Measurements from ENCODE around the gene METTL3. TPM values are rescaled to one million over a fixed set of nuclear protein-coding genes. Genes with fewer than 3 reads are reported as not detected.

METTL3 gene
- total RNA-seq (2022) = 36.4 and 46.7 TPM in 2 replicates
- Bru-seq, nascent RNA = percentile 82 among the genes with signal in this experiment
- percentile 87 among the genes with signal in this experiment for BruChase-seq, experiment 1, labeled RNA remaining after a 6-hour chase
- percentile 88 among the genes with signal in this experiment for BruChase-seq, experiment 2, labeled RNA remaining after a 2-hour chase
- long read RNA-seq, transcript METTL3-201 (11 exons, 2,015 nt) = major isoform, 56 of 103 reads
- long read RNA-seq, partial matches to known transcripts = 1 of 103 reads
- long read RNA-seq, other reads (novel, unspliced or antisense) = 46 of 103 reads

DNA sequence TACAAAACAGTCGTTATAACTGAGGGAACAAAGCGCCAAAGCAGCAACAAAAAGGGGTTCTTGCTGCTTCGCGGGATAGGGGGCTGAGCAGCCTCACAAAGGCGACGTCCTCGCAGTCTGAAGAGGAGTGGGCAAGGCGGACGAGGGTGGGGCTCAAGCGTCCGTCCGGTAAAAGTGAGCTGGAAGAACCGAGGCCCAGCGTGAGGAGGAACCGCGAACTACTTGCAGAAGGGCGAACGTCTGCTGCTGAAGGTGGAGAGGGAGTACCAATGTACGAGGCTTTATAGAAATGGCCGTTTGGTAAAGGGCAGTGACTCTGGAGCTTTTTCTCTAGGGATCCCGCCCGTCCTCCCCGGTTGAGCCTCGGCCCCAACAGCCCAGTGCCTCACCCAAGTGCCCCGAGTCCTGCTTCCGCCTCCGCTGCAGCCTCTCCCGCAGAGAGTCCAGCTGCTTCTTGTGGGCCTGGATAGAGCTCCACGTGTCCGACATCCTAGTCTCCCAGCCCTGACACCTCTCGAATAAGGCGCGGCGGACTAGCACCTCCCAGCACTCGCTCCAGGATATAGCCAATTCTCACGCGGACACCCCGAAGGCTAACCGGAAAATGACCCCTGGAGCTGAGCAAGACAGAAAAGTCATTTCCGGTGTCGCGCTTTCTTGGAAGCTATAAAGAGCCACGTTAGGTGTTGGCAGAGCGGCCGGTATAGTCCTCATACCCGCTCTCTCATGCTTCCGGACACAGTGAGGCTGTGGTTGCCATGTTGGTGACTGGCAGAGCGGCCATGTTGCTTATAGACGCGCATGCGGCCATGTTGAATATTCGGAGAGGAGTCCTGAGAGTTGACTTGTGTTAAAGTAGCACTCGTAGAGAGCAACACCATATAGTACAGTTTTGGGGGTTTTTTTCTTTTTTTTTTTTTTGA lies at the start of gene METTL3:
METTL3 (minus strand) TSS at position 606 of the 923 bp plus-strand sequence; CDS start at position 489, 117 bp downstream.
- BruUV-seq (replicated peaks) = TSS peak; percentile 61
- Mint-ChIP-seq H3K27ac (ENCODE audit: low read depth, unreplicated experiment) (peak within 1 kb of the TSS; percentile 95), H3K9me3 (ENCODE audit: unreplicated experiment) (no peaks in the 10 kb centered on the region), H3K36me3 (ENCODE audit: insufficient read depth, unreplicated experiment) (peaks cover 15% of the 10 kb centered on the region), H3K27me3 (ENCODE audit: insufficient read depth, unreplicated experiment) (no peaks in the 10 kb centered on the region), H3K4me1 (ENCODE audit: insufficient read depth, unreplicated experiment) (peaks cover 13% of the 10 kb centered on the region), H3K4me3 (ENCODE audit: unreplicated experiment) (peak within 1 kb of the TSS; percentile 96)
- POLR2A ChIA-PET = interaction anchor here (0.5 to 3.5 kb wide), 24 partner anchors 9 to 1644 kb away, joined by 3 to 32 read pairs (median 4); partner anchors contain the start of genes APEX1, CHD8, OSGEP and RAB2B
- intact Hi-C loops (cut with micrococcal nuclease) = loop anchor here (1.0 to 5.0 kb wide), 2 partner anchors 46 to 55 kb away; partner anchors contain the start of gene CHD8
- peak; percentile 99 for DNase-seq (ENCODE audit: unreplicated experiment)
- TF ChIP-seq, protein P1, sequence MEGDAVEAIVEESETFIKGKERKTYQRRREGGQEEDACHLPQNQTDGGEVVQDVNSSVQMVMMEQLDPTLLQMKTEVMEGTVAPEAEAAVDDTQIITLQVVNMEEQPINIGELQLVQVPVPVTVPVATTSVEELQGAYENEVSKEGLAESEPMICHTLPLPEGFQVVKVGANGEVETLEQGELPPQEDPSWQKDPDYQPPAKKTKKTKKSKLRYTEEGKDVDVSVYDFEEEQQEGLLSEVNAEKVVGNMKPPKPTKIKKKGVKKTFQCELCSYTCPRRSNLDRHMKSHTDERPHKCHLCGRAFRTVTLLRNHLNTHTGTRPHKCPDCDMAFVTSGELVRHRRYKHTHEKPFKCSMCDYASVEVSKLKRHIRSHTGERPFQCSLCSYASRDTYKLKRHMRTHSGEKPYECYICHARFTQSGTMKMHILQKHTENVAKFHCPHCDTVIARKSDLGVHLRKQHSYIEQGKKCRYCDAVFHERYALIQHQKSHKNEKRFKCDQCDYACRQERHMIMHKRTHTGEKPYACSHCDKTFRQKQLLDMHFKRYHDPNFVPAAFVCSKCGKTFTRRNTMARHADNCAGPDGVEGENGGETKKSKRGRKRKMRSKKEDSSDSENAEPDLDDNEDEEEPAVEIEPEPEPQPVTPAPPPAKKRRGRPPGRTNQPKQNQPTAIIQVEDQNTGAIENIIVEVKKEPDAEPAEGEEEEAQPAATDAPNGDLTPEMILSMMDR (IDR thresholded peaks at IDR 0.05; ENCODE audit: unreplicated experiment) = no peak
- CTCF ChIA-PET = interaction anchor here (0.5 to 5.0 kb wide), 11 partner anchors 11 to 1361 kb away, joined by 3 to 57 read pairs (median 3); partner anchors contain the start of genes LRP10 and SALL2

DNA sequence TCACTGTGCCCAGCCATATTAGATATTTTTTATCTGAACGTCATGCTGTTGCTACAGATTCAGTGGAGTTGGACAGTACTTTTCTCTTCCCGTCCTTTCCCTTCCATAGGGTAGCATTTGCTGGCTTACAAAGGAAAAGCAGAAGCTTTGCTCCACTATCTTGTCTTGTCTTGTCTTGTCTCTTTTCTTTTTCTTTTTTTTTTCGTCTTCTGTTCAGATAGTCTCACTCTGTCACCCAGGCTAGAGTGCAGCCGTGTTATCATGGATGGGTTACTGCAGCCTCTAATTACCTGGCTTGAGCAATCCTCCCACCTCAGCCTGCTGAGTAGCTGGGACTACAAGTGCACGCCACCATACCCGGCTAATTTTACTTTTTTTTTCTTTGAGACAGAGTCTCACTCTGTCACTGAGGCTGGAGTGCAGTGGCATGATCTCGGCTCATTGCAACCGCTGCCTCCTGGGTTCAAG lies 47.6 kb upstream of the METTL3 start:
- POLR2A ChIA-PET = no interaction called here
- CTCF ChIA-PET = interaction anchor here (0.6 to 6.3 kb wide), 14 partner anchors 9 to 1913 kb away, joined by 3 to 88 read pairs (median 3); partner anchors contain the start of gene CHD8
- DNase-seq (ENCODE audit: unreplicated experiment) = no peak
- H3K4me3 Mint-ChIP-seq (ENCODE audit: unreplicated experiment) = no peak overlapping the region
- no peak overlapping the region for H3K27ac Mint-ChIP-seq (ENCODE audit: low read depth, unreplicated experiment)
- H3K4me1 Mint-ChIP-seq (ENCODE audit: insufficient read depth, unreplicated experiment) = peaks cover 7% of the 10 kb centered on the region
- intact Hi-C loops (cut with micrococcal nuclease) = loop anchor here (5.0 to 10.0 kb wide), 5 partner anchors 46 to 491 kb away; partner anchors contain the start of genes METTL3, RAB2B and TOX4
- H3K9me3 Mint-ChIP-seq (ENCODE audit: unreplicated experiment) = no peaks in the 10 kb centered on the region
- no peaks in the 10 kb centered on the region for H3K36me3 Mint-ChIP-seq (ENCODE audit: insufficient read depth, unreplicated experiment)
- BruUV-seq (replicated peaks) = no TSS peak
- peaks cover 4% of the 10 kb centered on the region for H3K27me3 Mint-ChIP-seq (ENCODE audit: insufficient read depth, unreplicated experiment)
- TF ChIP-seq, protein P1 (IDR thresholded peaks at IDR 0.05; ENCODE audit: unreplicated experiment) = no peak

DNA sequence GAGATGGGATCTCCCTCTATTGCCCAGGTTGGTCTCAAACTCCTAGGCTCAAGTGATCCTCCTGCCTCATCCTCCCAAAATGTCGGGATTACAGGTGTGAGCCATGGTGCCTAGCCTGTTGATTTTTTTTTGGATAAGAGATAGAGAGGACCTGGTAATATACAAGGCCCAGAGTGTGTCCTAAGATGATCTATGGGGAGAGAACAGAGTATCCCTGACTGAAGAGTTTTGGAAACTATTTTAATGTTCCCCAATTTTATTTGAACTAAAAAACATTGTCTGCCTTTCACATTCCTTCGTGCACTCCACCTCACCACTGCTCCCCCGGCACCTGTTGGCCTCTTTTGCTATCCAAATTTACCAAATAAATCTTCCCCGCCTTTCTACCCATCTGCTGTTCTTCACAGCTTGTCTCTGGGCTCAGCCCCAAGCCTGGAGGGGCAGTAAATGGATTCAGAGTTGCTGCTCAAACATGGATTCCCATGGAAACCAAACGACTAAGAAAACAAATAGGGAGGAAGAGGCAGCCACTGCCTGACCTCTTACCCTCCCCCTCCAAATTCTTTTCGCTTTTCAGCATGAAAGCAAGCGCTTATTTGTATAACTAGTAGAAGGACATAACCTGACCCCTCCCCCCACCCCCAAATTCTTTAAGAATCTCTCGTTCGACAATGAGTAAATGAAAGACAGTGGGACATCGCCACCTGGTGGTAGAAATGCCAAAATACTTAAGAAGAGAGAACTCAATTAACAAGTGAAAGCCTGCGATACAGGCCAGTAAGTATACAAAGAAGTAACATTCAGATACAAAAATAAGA lies 46.2 kb upstream of the METTL3 start:
- DNase-seq (ENCODE audit: unreplicated experiment) = peak; percentile 84
- no TSS peak for BruUV-seq (replicated peaks)
- intact Hi-C loops (cut with micrococcal nuclease) = loop anchor here (1.0 to 10.0 kb wide), 7 partner anchors 45 to 490 kb away; partner anchors contain the start of genes CHD8, METTL3, RAB2B and TOX4
- H3K27ac Mint-ChIP-seq (ENCODE audit: low read depth, unreplicated experiment) = no peak overlapping the region
- CTCF ChIA-PET = interaction anchor here (0.5 to 6.3 kb wide), 26 partner anchors 10 to 746 kb away, joined by 3 to 88 read pairs (median 4); partner anchors contain the start of genes CHD8, METTL3, RAB2B and TOX4
- POLR2A ChIA-PET = interaction anchor here (1.3 to 2.6 kb wide), 3 partner anchors 47 to 80 kb away, joined by 4 to 16 read pairs (median 14); partner anchors contain the start of genes METTL3 and TOX4
- no peaks in the 10 kb centered on the region for H3K36me3 Mint-ChIP-seq (ENCODE audit: insufficient read depth, unreplicated experiment)
- no peaks in the 10 kb centered on the region for H3K27me3 Mint-ChIP-seq (ENCODE audit: insufficient read depth, unreplicated experiment)
- no peaks in the 10 kb centered on the region for H3K9me3 Mint-ChIP-seq (ENCODE audit: unreplicated experiment)
- H3K4me3 Mint-ChIP-seq (ENCODE audit: unreplicated experiment) = peak overlapping the region; percentile 45
- TF ChIP-seq, protein P1 (IDR thresholded peaks at IDR 0.05; ENCODE audit: unreplicated experiment) = peak; percentile 70
- H3K4me1 Mint-ChIP-seq (ENCODE audit: insufficient read depth, unreplicated experiment) = peaks cover 7% of the 10 kb centered on the region

Data from MCF 10A (cell line).